ENCODE data around the gene DOCK9.

Gene DOCK9

GRCh38 chr13:98848746-98849145 is 129.1 kb downstream of the DOCK9 start:
- H3K4me2 ChIP-seq (ENCODE audit: low read length) = no peak overlapping the region
- no peaks in the 10 kb centered on the region for H3K4me1 ChIP-seq
- no peak overlapping the region for H3K27ac ChIP-seq
- no peak overlapping the region for H3K9ac ChIP-seq
- no peak for TF ChIP-seq CTCF (IDR thresholded peaks at IDR 0.05)
- H3K36me3 ChIP-seq (ENCODE audit: control insufficient read depth, insufficient read depth, low read length) = no peaks in the 10 kb centered on the region
- H2AFZ ChIP-seq = no peak overlapping the region
- H3K27me3 ChIP-seq (ENCODE audit: control insufficient read depth, insufficient read depth, low read length) = no peaks in the 10 kb centered on the region
- H3K4me3 ChIP-seq (ENCODE audit: low read depth, low read length) = no peak overlapping the region
- H3K79me2 ChIP-seq = no peaks in the 10 kb centered on the region
- no peaks in the 10 kb centered on the region for H3K9me3 ChIP-seq (ENCODE audit: control insufficient read depth, low read length)

GRCh38 chr13:98847780-98848179 is 130.1 kb downstream of the DOCK9 start:
- Histone ChIP-seq H3K9me3 (ENCODE audit: control insufficient read depth, low read length) (no peaks in the 10 kb centered on the region), H2AFZ (no peak overlapping the region), H3K79me2 (no peaks in the 10 kb centered on the region), H3K9ac (no peak overlapping the region), H3K27ac (no peak overlapping the region), H3K27me3 (ENCODE audit: control insufficient read depth, insufficient read depth, low read length) (no peaks in the 10 kb centered on the region), H3K4me2 (ENCODE audit: low read length) (no peak overlapping the region), H3K36me3 (ENCODE audit: control insufficient read depth, insufficient read depth, low read length) (no peaks in the 10 kb centered on the region), H3K4me1 (no peaks in the 10 kb centered on the region), H3K4me3 (ENCODE audit: low read depth, low read length) (no peak overlapping the region)
- no peak for TF ChIP-seq CTCF (IDR thresholded peaks at IDR 0.05)

- Histone ChIP-seq H3K9me3 (ENCODE audit: control insufficient read depth, low read length) (no peaks in the 10 kb centered on the region), H3K36me3 (ENCODE audit: control insufficient read depth, insufficient read depth, low read length) (no peaks in the 10 kb centered on the region), H3K79me2 (no peaks in the 10 kb centered on the region), H3K4me2 (ENCODE audit: low read length) (no peak overlapping the region), H3K4me1 (no peaks in the 10 kb centered on the region), H2AFZ (no peak overlapping the region), H3K27me3 (ENCODE audit: control insufficient read depth, insufficient read depth, low read length) (no peaks in the 10 kb centered on the region), H3K27ac (no peak overlapping the region), H3K9ac (no peak overlapping the region), H3K4me3 (ENCODE audit: low read depth, low read length) (no peak overlapping the region)
- TF ChIP-seq CTCF (IDR thresholded peaks at IDR 0.05) = no peak
Measured at GRCh38 chr13:98846986-98847385, 130.9 kb downstream of the DOCK9 start.

GRCh38 chr13:98846521-98846920 is 131.3 kb downstream of the DOCK9 start:
- no peak overlapping the region for H2AFZ ChIP-seq
- TF ChIP-seq CTCF (IDR thresholded peaks at IDR 0.05) = no peak
- H3K36me3 ChIP-seq (ENCODE audit: control insufficient read depth, insufficient read depth, low read length) = no peaks in the 10 kb centered on the region
- no peak overlapping the region for H3K9ac ChIP-seq
- no peaks in the 10 kb centered on the region for H3K79me2 ChIP-seq
- H3K4me3 ChIP-seq (ENCODE audit: low read depth, low read length) = no peak overlapping the region
- no peaks in the 10 kb centered on the region for H3K9me3 ChIP-seq (ENCODE audit: control insufficient read depth, low read length)
- no peak overlapping the region for H3K27ac ChIP-seq
- H3K4me1 ChIP-seq = no peaks in the 10 kb centered on the region
- no peak overlapping the region for H3K4me2 ChIP-seq (ENCODE audit: low read length)
- no peaks in the 10 kb centered on the region for H3K27me3 ChIP-seq (ENCODE audit: control insufficient read depth, insufficient read depth, low read length)

DNA sequence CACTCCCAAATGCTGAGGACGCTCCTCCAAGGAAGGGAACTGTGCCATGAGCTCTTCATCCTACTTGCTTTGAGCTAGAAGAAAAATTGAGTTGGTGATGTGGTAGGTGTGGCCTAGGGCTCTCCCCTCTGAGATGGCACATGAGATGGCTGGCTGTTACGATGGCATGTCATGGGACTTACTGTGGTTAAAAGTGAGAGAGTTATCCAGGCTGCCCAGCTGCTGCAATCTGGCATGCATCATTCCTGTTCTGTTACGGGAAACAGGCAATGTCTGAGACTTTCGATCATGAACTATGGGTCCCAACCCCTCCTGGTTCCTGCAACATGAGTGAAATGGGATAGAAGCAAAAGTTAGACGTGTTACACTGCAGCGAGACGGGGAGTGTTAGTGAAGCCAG is 132.1 kb downstream of the DOCK9 start:
- Histone ChIP-seq H3K79me2 (no peaks in the 10 kb centered on the region), H3K27ac (no peak overlapping the region), H3K4me1 (no peaks in the 10 kb centered on the region), H3K9ac (no peak overlapping the region), H2AFZ (no peak overlapping the region), H3K9me3 (ENCODE audit: control insufficient read depth, low read length) (no peaks in the 10 kb centered on the region), H3K27me3 (ENCODE audit: control insufficient read depth, insufficient read depth, low read length) (no peaks in the 10 kb centered on the region), H3K4me3 (ENCODE audit: low read depth, low read length) (no peak overlapping the region), H3K36me3 (ENCODE audit: control insufficient read depth, insufficient read depth, low read length) (no peaks in the 10 kb centered on the region), H3K4me2 (ENCODE audit: low read length) (no peak overlapping the region)
- TF ChIP-seq CTCF (IDR thresholded peaks at IDR 0.05) = no peak

Measured in parathyroid adenoma (tissue), 2 donors.